Measurements from ENCODE around the gene GAB3.
"Not testable (repeated sequence)": the region's sequence is repeated elsewhere in the genome, so short reads cannot be mapped to it uniquely, and the experiment has no call there.

GAB3 gene

GRCh38 chrX:154655786-154656185 is 95.1 kb downstream of the GAB3 start:
- no peak for DNase-seq (ENCODE audit: low spot score)

GRCh38 chrX:154655346-154655745 is 95.5 kb downstream of the GAB3 start:
- no peak for DNase-seq (ENCODE audit: low spot score)

GRCh38 chrX:154654925-154655324 is 96.0 kb downstream of the GAB3 start:
- DNase-seq (ENCODE audit: low spot score), result no peak

GRCh38 chrX:154654372-154654771 is 96.5 kb downstream of the GAB3 start:
- DNase-seq (ENCODE audit: low spot score), result no peak

- DNase-seq (ENCODE audit: low spot score), result not testable (repeated sequence)
These were observed 97.5 kb downstream of the GAB3 start, which contains the start of gene CTAG2 for GRCh38 chrX:154653413-154653812. Gene CTAG2, minus strand, starts transcription at chrX:154653579. Its CDS starts 64 bp downstream, at chrX:154653515.

- DNase-seq (ENCODE audit: low spot score), result no peak
These were observed 97.9 kb downstream of the GAB3 start for GRCh38 chrX:154653048-154653401.

- DNase-seq (ENCODE audit: low spot score), result no peak
These were observed 98.4 kb downstream of the GAB3 start for GRCh38 chrX:154652311-154653047.

- DNase-seq (ENCODE audit: low spot score), result no peak
These were observed 100.7 kb downstream of the GAB3 start for GRCh38 chrX:154650221-154650510.

GRCh38 chrX:154649503-154650220 is 101.2 kb downstream of the GAB3 start:
- DNase-seq (ENCODE audit: low spot score), result no peak

GRCh38 chrX:154648931-154649330 is 101.9 kb downstream of the GAB3 start:
- DNase-seq (ENCODE audit: low spot score), result no peak

- not testable (repeated sequence) for DNase-seq (ENCODE audit: low spot score)
These were observed 105.0 kb downstream of the GAB3 start for GRCh38 chrX:154645745-154646378.

- not testable (repeated sequence) for DNase-seq (ENCODE audit: low spot score)
These were observed 107.2 kb downstream of the GAB3 start for GRCh38 chrX:154643708-154644107.

- not testable (repeated sequence) for DNase-seq (ENCODE audit: low spot score)
These were observed 109.1 kb downstream of the GAB3 start for GRCh38 chrX:154641740-154642139.

- not testable (repeated sequence) for DNase-seq (ENCODE audit: low spot score)
These were observed 117.2 kb downstream of the GAB3 start for GRCh38 chrX:154633661-154634060.

GRCh38 chrX:154630949-154631348 is 119.9 kb downstream of the GAB3 start:
- not testable (repeated sequence) for DNase-seq (ENCODE audit: low spot score)

GRCh38 chrX:154628960-154629359 is 121.9 kb downstream of the GAB3 start:
- not testable (repeated sequence) for DNase-seq (ENCODE audit: low spot score)

Data from hepatic stellate cell (primary cell).